Osteoblast (primary cell): ENCODE data around the gene PGBD2. TPM values are rescaled to one million over a fixed set of nuclear protein-coding genes. Genes with fewer than 3 reads are reported as not detected.

Experiments used
- DNase-seq: peaks from one replicate; pipeline ENCODE4 v3.0.0; 2011; ENCODE audit warnings: low spot score, mixed read lengths; ENCODE audit not compliant: insufficient read length; ENCODE audit errors: missing footprints
- H2AFZ ChIP-seq: 2 replicates; pipeline ENCODE4 v1.6.0; 2011; ENCODE audit warnings: mild to moderate bottlenecking, low read length
- H3K27ac ChIP-seq: 2 replicates; pipeline ENCODE4 v1.5.1; 2011; ENCODE audit warnings: mild to moderate bottlenecking, low read depth, low read length, moderate library complexity
- H3K27me3 ChIP-seq: 2 replicates; pipeline ENCODE4 v1.6.0; 2012; ENCODE audit warnings: mild to moderate bottlenecking, control low read depth, inconsistent platforms, low read length, moderate library complexity; ENCODE audit not compliant: insufficient read depth
- H3K36me3 ChIP-seq: 2 replicates; pipeline ENCODE4 v1.5.1; 2011; ENCODE audit warnings: mild to moderate bottlenecking, low read length, control low read depth, moderate library complexity; ENCODE audit not compliant: insufficient read depth
- H3K4me1 ChIP-seq: 2 replicates; pipeline ENCODE4 v1.5.1; 2011; ENCODE audit warnings: mild to moderate bottlenecking, low read length, control low read depth, moderate library complexity; ENCODE audit not compliant: insufficient read depth
- H3K4me2 ChIP-seq: 2 replicates; pipeline ENCODE4 v1.6.0; 2011; ENCODE audit warnings: mild to moderate bottlenecking, low read length; ENCODE audit not compliant: insufficient read depth
- H3K4me3 ChIP-seq: fragments of 200-600 bp; sonication (generic); 3 replicates; pipeline ENCODE4 v1.5.1; 2012; ENCODE audit warnings: mild to moderate bottlenecking, low read length, inconsistent platforms; ENCODE audit not compliant: insufficient read depth
- H3K79me2 ChIP-seq: 2 replicates; pipeline ENCODE4 v1.6.0; 2012; ENCODE audit warnings: mild to moderate bottlenecking, low read length, control low read depth, inconsistent platforms; ENCODE audit not compliant: insufficient read depth
- H3K9me3 ChIP-seq: 2 replicates; pipeline ENCODE4 v1.5.1; 2011; ENCODE audit warnings: low read depth, low read length, control low read depth
- H4K20me1 ChIP-seq: 2 replicates; pipeline ENCODE4 v1.6.0; 2012; ENCODE audit warnings: mild to moderate bottlenecking, low read length, control low read depth; ENCODE audit not compliant: insufficient read depth
- CTCF ChIP-seq: IDR thresholded peaks from 2 replicates; pipeline ENCODE4 v1.5.1; 2011; ENCODE audit warnings: mild to moderate bottlenecking, low read depth, low read length, moderate library complexity; ENCODE audit errors: extremely low read depth
- total RNA-seq: library from RNA; depleted of rRNA; stranded (reverse); fragments of >200 nt; gene quantifications from 2 replicates; pipeline ENCODE4 v1.2.3, GENCODE V29; 2012

Gene PGBD2
- 4.3 and 4.7 TPM in 2 replicates for total RNA-seq

DNA sequence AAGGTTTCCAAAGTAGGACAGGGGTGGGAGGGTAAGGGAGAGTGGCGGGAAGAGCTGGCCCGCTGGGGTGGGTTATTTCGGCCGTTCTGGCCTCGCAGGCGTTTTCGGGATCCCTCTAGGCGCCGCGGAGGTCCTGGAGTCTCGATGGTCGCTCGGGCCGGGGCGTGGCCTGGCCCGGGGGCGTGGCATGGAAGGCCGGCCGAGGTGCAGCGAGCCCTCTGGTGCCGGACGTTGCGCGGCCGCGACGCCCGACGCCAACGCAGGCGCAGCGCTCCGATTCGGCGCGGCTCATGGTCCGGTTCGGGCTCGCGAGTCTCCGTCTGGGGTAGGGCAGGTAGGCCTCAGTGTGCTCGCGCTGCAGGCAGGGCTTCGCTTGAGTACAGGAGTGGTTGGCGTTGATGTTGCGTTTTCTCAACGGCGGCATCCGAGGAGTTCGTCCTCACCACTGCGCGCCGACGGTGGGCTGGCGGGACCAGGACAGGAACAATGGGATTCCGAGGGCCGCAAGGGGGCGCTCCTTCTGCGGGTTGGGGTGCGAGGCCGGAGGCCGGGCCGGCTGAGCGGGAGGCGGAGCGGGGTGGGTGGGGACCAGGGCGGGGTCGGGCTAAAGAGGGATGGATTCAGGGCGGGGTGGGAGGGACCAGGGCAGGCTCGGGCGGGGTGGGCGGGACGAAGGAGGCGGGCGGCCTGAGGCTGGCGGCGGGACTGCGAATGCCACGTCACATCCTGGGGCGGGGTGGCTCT, at the start of gene PGBD2:
PGBD2 (plus strand) TSS at position 227 of the 744 bp plus-strand sequence. CDS start 7,628 bp downstream, outside the sequence.
- peak; percentile 55 for TF ChIP-seq CTCF
- Histone ChIP-seq H3K4me3 (peak within 1 kb of the TSS; percentile 91), H3K79me2 (peaks cover 21% of the 10 kb centered on the region), H3K4me2 (peak within 1 kb of the TSS; percentile 98), H3K4me1 (peaks cover 13% of the 10 kb centered on the region), H2AFZ (peak within 1 kb of the TSS; percentile 100), H3K27ac (peak within 1 kb of the TSS; percentile 88), H4K20me1 (no peaks in the 10 kb centered on the region), H3K27me3 (peaks cover 6% of the 10 kb centered on the region), H3K9me3 (no peaks in the 10 kb centered on the region), H3K36me3 (no peaks in the 10 kb centered on the region)
- DNase-seq, result peak; percentile 98

GRCh38 chr1:248857201-248857600, 48.8 kb upstream of the PGBD2 start:
- Histone ChIP-seq H2AFZ (no peak overlapping the region), H3K4me1 (peaks cover 23% of the 10 kb centered on the region), H4K20me1 (no peaks in the 10 kb centered on the region), H3K36me3 (peaks cover 25% of the 10 kb centered on the region), H3K27ac (peak overlapping the region; percentile 75), H3K4me2 (peak overlapping the region; percentile 99), H3K27me3 (no peaks in the 10 kb centered on the region), H3K9me3 (no peaks in the 10 kb centered on the region), H3K79me2 (peaks cover 16% of the 10 kb centered on the region), H3K4me3 (peak overlapping the region; percentile 87)
- peak; percentile 68 for DNase-seq
- no peak for TF ChIP-seq CTCF

- no peak for DNase-seq
- Histone ChIP-seq H3K27ac (peak overlapping the region; percentile 75), H3K79me2 (peaks cover 16% of the 10 kb centered on the region)
Observed at GRCh38 chr1:248857749-248858095, 48.3 kb upstream of the PGBD2 start.

More at GRCh38 chr1:248857749-248858095, 48.3 kb upstream of the PGBD2 start:
- no peak for TF ChIP-seq CTCF
- Histone ChIP-seq H3K4me3 (peak overlapping the region; percentile 87), H4K20me1 (no peaks in the 10 kb centered on the region), H3K27me3 (no peaks in the 10 kb centered on the region), H2AFZ (peak overlapping the region; percentile 90), H3K4me2 (peak overlapping the region; percentile 99), H3K4me1 (peaks cover 25% of the 10 kb centered on the region), H3K36me3 (peaks cover 25% of the 10 kb centered on the region), H3K9me3 (no peaks in the 10 kb centered on the region)
